DLD1 (cell line): Measurements from ENCODE around the gene JUND.

Experiments used
- in situ Hi-C: cut with HindIII; loops from 2 replicates; pipeline ENCODE4 v1.10.0; 2017; ENCODE audit warnings: low sequenced_read_pairs

JUND gene

GRCh38 chr19:18308948-18309325 is 27.5 kb upstream of the JUND start:
- in situ Hi-C loops: no loop called here

GRCh38 chr19:18308051-18308947 is 26.9 kb upstream of the JUND start:
- in situ Hi-C loops: no loop called here

DNA sequence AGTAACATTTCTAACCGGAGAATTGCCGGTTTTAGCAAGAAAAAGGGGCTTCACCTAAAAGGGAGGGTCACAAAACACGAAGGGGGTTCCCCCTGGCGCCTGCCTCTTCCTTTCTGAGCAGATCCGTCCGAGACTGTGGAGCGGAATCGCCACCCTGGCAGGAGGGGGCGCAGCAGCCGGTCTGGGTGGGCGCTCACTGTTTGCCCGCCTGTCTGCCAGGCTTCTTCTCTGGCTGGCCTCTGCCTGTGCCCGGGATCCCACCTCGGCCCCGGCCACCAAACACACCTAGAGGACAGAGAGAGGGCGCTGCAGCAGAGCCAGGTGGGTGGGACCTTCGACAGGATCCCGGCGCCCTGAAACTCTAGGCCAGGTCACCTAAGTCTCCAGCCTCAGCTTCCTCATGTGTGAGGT is 25.9 kb upstream of the JUND start:
- in situ Hi-C loops: no loop called here

- in situ Hi-C loops: no loop called here
These were observed 25.5 kb upstream of the JUND start for GRCh38 chr19:18306888-18307260.

DNA sequence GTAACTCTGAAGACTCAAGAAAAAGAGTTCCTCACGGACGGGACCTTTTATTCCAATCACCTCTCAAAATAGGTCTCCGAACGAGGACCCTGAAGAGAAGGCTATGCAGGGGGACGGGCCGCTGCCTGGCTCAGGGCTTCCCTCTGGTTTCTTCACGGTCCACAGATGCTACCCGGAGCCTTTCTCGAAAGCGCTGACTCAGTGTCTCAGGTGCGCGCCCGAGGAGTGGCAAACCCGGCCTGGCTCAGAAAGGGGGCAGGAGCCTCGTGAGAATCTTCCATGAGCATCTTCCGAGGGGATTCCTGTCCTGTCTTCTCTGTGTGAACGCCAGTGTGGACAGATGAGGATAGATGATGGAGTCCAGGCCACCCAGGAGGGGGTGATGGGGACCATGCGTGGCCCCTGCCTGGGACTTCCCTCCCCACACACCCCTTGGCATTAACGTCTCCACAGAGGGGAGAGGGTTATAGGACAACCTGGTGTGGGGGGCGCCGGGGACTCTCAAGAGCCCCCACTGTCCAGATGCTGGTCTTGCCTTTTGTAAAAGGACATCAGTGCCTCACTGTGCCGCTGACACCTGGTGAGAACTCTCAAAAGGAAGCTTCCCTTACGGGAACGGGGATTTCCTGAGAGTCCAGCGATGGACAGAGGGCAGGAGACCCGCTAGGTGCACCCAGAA is 24.9 kb upstream of the JUND start:
- in situ Hi-C loops: no loop called here

DNA sequence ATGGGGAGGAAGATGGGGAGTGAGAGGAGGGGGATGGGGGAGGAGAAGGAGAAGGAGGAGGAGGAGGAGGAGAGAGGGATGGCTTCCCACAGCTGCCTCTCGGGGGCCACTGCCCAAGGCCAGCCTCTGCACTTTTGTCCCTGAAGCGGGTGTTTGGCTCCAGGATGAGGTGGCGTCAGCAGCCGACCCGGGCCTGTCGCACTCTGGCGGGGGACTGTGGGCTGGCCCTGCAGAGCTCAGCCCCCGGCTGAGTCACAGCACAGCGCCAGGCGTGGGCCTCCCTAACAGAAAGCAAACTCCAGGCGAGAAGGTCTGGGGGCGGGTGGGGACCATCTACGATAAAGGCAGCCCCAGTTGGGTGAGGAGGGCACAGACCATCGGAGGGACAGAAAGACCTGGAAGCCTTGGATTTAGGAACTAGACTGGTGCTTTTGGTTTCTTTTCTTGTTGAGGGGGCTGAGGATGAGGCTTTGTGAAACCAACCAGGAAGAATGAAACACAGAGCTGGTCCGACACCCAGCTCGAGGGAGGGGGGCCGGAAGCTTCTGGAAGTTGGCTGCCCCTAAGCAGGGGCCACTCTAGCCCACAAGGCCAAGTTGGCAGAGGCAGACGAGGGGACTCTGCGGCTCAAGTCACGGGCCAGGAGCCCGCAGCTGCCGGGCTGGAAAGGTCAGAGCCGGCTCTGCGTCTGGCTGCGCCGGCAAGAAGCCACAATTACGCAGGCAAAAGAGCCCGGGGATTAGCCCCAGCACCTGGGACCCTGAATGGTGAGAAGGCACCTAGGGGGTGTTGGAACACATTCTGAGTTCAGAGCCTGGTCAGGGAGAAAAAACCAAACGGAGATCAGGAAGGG is 23.3 kb upstream of the JUND start:
- in situ Hi-C loops: no loop called here

DNA sequence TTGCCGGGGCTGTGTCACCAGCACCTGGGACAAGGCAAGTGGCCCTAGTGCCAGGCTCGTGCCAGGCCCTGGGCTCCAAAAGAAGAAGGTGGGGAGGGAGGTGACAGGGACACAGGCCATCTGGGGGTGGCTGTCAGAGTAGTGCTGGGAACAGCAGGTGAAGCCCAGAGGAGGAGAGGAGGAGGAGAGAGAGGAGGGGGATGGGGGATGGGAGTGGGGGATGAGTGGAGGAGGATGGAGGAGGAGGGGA is 22.7 kb upstream of the JUND start:
- in situ Hi-C loops: no loop called here

- in situ Hi-C loops: no loop called here
These were observed 20.3 kb upstream of the JUND start for GRCh38 chr19:18301718-18302111.

- in situ Hi-C loops: no loop called here
These were observed 19.7 kb upstream of the JUND start for GRCh38 chr19:18300930-18301717.

DNA sequence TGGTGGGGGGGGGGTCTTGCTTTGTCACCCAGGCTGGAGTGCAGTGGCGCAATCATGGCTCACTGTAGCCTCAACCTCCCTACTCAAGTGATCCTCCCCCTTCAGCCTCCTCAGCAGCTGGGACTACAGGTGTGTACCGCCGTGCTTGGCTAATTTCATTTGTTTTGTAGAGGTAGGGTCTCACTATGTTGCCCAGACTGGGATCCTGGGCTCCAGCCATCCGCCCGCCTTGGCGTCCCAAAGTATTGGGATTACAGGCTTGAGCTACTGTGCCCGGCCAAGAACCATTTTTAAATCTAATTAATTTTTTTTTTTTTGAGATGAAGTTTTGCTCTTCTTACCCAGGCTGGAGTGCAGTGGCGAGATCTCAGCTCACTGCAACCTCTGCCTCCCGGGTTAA is 18.2 kb upstream of the JUND start:
- in situ Hi-C loops: no loop called here

- in situ Hi-C loops: no loop called here
These were observed 17.2 kb upstream of the JUND start for GRCh38 chr19:18298601-18299000.

GRCh38 chr19:18297308-18297707 is 15.9 kb upstream of the JUND start:
- in situ Hi-C loops: no loop called here

DNA sequence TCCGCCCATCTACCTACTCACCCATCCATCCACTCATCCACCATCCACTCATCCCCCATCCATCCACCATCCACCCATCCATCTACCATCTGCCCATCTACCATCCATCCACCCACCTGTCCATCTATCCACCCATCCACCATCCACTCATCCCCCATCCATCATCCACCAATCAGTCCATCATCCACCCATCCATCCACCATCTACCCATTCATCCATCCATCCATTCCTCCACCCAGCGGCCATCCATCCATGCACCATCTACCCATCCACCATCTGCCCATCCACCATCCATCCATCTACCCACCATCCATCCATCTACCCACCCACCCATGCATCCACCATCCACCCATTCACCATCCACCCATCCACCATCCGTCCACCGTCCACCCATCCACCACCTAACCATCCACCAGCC is 13.6 kb upstream of the JUND start:
- in situ Hi-C loops: no loop called here

GRCh38 chr19:18294467-18294864 is 13.0 kb upstream of the JUND start:
- in situ Hi-C loops: no loop called here

- in situ Hi-C loops: no loop called here
These were observed 12.4 kb upstream of the JUND start for GRCh38 chr19:18293642-18294466.

DNA sequence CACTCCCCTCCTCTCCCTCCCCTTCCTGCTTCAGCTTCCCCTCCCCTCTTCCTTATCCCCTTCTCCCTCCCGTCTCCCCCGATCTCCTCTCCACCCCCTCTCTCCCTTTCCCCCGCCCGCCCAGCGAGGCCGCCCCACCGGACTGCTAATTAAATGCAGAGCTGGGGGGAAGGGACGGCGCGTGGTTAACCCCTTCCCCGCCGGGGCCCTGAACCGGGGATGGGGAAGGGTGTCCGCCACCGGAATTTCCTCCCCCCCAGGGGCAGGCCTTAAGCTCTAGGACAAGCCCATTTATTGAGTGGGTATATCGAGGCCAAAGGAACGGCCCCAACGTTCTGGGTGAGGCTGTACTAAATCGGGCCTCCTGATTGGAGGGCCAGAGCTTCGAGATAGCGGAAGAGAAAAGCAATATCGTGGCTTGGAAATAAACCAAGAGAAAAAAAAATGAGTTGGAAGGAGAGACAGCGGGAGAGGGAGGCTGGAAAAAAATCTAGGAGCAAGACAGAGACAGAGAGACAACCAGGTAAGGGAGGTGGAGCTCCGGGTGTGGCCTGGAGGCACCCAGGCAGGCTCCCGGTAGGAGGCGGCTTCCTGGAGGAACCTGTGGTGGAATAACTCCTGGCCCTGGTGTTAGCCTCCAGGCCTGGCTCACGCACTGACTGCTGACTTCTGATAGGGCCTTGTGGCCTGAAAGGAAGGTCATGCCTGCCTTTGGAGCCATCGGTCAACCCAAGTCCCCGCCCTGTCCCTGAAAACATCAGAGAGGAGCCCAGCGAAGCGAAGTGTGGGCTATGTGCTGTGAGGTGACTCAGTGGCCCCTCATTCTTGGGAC is 11.6 kb upstream of the JUND start:
- in situ Hi-C loops: no loop called here

DNA sequence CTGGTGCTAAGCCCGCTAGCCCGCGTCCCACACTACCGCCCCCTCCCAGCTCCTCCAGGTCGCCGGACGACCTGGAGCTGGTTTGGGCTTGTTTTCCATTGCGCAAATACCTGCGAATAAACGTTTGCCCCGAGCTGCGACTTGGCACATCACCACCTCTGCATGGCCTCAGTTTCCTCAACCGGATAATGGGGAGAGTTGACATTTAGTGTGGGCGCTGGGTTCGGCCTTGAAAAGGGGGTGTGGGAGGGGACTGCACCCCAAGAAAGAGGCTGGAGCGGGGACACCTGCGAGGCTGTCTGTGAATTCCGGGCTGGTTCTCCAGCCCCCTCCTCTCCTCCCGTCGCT is 11.0 kb upstream of the JUND start:
- in situ Hi-C loops: no loop called here

DNA sequence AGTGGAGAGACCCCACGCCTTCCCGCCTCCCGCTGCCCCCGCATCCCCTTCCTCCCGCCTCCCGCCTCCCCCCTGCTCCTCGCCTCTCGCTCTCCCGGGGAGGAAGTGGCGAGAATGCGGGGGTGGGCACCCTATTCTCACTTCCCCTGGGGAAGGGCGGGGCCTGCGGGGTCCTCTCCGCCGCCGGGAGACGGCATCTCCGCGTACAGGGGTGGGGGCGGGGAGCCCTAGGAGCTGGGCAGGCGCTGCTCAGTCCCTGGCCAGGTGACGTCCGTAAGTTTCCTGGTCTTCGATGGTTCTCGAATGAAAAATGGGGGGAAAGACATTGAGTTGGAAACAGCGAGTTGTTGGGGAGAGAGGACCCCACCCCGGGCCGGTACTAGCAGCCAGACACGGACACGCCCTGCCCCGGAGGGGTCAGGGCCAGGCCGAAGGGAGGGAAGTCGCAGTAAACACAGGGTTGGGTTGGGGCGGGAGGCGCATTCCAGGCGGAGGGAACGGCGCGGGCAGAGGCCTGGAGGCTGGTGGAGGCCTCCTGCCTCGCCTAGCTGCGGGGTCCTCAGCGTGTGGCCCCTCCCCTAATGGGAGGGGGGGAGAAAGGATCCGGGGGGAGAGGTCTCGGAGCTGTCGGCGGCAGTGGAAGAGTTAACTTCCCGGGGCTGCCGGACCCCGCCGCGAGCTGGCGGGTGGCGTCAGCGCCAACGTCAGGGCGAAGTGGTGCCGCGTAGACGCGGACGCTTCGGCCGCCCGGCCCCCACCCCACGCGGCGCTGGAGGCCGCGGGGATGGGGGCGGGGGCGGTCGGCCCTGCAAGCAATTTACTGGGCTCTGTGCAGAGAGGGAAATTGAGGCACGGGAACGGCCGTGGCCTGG is 10.4 kb upstream of the JUND start:
- in situ Hi-C loops: no loop called here
